Psoas muscle (tissue), 8 donors: ENCODE measurements around the gene CLPSL1. TPM values are rescaled to one million over a fixed set of nuclear protein-coding genes. Genes with fewer than 3 reads are reported as not detected.

ENCODE experiments used
- ATAC-seq, 4 donors: fragments of 200-7000 bp; cut with Tn5 transposase; one replicate each; pipeline ENCODE4 v1.9.1; 2020; ENCODE audit warnings: moderate library complexity in 3 of 4, mild to moderate bottlenecking in 2 of 4
- DNase-seq, 2 donors: peaks; one replicate each; pipeline ENCODE4 v3.0.0-alpha.2; 2020
- H3K27ac ChIP-seq: fragments of 200-600 bp; one replicate; pipeline ENCODE4 v1.8.0; 2022
- H3K27me3 ChIP-seq, 3 donors: fragments of 200-600 bp in 1 of 3; one replicate each; pipeline versions ENCODE4 v1.6.1 to v1.8.0; 2013 to 2022; ENCODE audit warnings: low read length in 2 of 3, mild to moderate bottlenecking in 2 of 3, moderate library complexity in 1 of 3; ENCODE audit not compliant: insufficient read depth in 3 of 3
- H3K36me3 ChIP-seq, 2 donors: fragments of 200-600 bp in 1 of 2; one replicate each; pipeline versions ENCODE4 v1.6.1 to v1.8.0; 2013 to 2022; ENCODE audit warnings: low read depth in 1 of 2, mild to moderate bottlenecking in 1 of 2, moderate library complexity in 1 of 2; ENCODE audit not compliant: insufficient read depth in 1 of 2
- H3K4me1 ChIP-seq: fragments of 200-600 bp; one replicate; pipeline ENCODE4 v1.8.0; 2022
- H3K4me3 ChIP-seq: fragments of 200-600 bp; one replicate; pipeline ENCODE4 v1.8.0; 2022; ENCODE audit warnings: mild to moderate bottlenecking
- H3K9me3 ChIP-seq: fragments of 200-600 bp; one replicate; pipeline ENCODE4 v1.8.0; 2022
- WGBS, 3 donors: extraction: QIAGEN DNeasy Blood & Tissue Kit; methylation state at CpG; one replicate each; pipeline versions ENCODE4 v1.1.6 to v1.1.7; 2013; 5-methylcytosine and 5-hydroxymethylcytosine counted together
- intact Hi-C, 2 donors: fragments of 100-400 bp; cut with DNase I; formaldehyde crosslinking; loops; one replicate each; pipeline versions ENCODE4 v1.11.0 to v1.14.2; 2022
- polyA plus RNA-seq, 3 donors: library from polyadenylated mRNA; stranded (reverse); fragments of 200-250 nt; gene quantifications; one replicate each; pipeline ENCODE4 v1.2.3, GENCODE V29; 2013
- total RNA-seq, 4 donors: library from RNA; stranded (reverse); fragmentation: NEBNext Ultra II Directional in 2 of 4; extraction: Animal tissue kit (Norgen Biotek cat#: 25700) in 2 of 4; gene quantifications; one replicate each; pipeline versions ENCODE4 v1.2.1 to v1.2.4, GENCODE V29; 2021 to 2023
- TF ChIP-seq, protein P1 (sequence below): fragments of 200-600 bp; IDR thresholded peaks from one replicate; pipeline ENCODE4 v1.8.0; 2022; ENCODE audit warnings: antibody characterized with exemption
- donor health status: healthy with polysubstance abuse.
- donor health status: DM: no; HTN: no; CAD: no; lungs with moderate emphysema.
- donor health status: Bipolar disorder and iron deficiency.
- donor health status: healthy.
- donor health status: DM: yes; HTN: yes; CAD: no.
- donor health status: DM: no; HTN: no; CAD: no.
- donor health status: DM: no; HTN: no; CAD: no.
- donor health status: DM: yes; HTN: yes; CAD: no.

Gene CLPSL1
- total and polyA plus RNA-seq, 7 donors, result not detected

DNA sequence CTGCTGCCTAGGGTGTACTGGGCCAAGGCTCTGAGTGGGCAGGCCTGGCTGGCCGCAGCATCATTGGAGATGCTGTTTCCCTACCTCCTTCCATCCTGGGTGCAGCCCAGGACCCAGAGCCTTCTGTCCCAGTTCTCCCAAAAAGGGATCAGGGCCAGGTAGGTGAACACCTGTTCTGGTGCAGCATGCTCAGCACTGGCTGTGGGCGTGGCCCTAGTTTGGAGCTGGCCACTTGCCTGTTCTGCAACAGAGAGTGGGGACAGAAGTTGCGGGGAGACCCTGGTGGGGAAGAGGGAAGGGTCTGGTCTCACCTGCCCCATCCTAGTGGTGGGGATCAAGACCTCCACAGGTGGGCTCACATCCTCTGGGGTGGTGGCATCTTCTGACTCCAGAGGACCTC, 45.4 kb upstream of the CLPSL1 start:
- WGBS, 3 donors, result 82 to 98% (median 93%) methylated on average over 3 of the region's 3 CpGs
- no peaks in the 10 kb centered on the region for H3K9me3 ChIP-seq
- intact Hi-C loops, result loop anchor here in 1 of 2 donors (5.0 kb wide), 1 partner anchor 153 kb away; no protein-coding TSS in a partner anchor
- H3K36me3 ChIP-seq, result no peaks in the 10 kb centered on the region
- no peak for ATAC-seq
- DNase-seq, result no peak
- TF ChIP-seq, protein P1, sequence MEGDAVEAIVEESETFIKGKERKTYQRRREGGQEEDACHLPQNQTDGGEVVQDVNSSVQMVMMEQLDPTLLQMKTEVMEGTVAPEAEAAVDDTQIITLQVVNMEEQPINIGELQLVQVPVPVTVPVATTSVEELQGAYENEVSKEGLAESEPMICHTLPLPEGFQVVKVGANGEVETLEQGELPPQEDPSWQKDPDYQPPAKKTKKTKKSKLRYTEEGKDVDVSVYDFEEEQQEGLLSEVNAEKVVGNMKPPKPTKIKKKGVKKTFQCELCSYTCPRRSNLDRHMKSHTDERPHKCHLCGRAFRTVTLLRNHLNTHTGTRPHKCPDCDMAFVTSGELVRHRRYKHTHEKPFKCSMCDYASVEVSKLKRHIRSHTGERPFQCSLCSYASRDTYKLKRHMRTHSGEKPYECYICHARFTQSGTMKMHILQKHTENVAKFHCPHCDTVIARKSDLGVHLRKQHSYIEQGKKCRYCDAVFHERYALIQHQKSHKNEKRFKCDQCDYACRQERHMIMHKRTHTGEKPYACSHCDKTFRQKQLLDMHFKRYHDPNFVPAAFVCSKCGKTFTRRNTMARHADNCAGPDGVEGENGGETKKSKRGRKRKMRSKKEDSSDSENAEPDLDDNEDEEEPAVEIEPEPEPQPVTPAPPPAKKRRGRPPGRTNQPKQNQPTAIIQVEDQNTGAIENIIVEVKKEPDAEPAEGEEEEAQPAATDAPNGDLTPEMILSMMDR, result no peak
- peaks cover 40% of the 10 kb centered on the region for H3K4me1 ChIP-seq
- no peak overlapping the region for H3K27ac ChIP-seq
- H3K4me3 ChIP-seq, result no peak overlapping the region
- no peaks in the 10 kb centered on the region for H3K27me3 ChIP-seq

DNA sequence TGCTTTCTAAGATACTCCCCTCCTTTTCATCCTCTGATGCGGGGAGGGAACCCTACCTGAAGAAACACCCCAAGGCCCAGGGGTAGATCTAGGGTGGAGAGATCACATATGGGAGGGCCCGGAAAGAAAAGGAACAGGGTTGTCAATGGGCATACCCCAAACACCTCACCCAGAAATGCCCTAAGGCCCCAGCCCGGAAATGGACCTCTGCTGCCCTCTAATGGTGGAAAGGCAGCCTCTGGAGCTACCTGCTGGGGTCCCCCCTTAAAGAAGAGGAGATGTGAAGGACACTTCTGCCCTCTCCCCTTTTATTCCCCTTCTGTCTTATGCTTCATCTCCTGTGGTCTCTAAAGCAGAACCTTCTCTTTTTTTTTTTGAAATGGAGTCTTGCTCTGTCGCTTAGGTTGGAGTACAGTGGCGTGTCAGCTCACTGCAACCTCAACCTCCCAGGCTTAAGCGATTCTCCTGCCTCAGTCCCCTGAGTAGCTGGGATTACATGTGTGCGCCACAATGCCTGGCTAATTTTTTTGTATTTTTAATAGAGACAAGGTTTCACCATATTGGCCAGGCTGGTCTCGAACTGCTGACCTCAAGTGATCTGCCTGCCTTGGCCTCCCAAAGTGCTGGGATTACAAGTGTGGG, 44.4 kb upstream of the CLPSL1 start:
- 65 to 75% (median 65%) methylated on average over 8 of the region's 8 CpGs for WGBS, 3 donors
- H3K4me3 ChIP-seq, result no peak overlapping the region
- no peaks in the 10 kb centered on the region for H3K27me3 ChIP-seq
- no peaks in the 10 kb centered on the region for H3K9me3 ChIP-seq
- intact Hi-C loops, result loop anchor here (1.0 to 5.0 kb wide), 2 partner anchors 152 to 154 kb away; no protein-coding TSS in a partner anchor
- TF ChIP-seq, protein P1, result peak; percentile 87
- peak; percentile 72 to 84 for DNase-seq
- H3K27ac ChIP-seq, result no peak overlapping the region
- ATAC-seq, result peak; percentile 29 to 57 (median 42)
- no peaks in the 10 kb centered on the region for H3K36me3 ChIP-seq
- H3K4me1 ChIP-seq, result peaks cover 36% of the 10 kb centered on the region

- peaks cover 34% of the 10 kb centered on the region for H3K4me1 ChIP-seq
- H3K27ac ChIP-seq, result no peak within 1 kb of the TSS
- no peak within 1 kb of the TSS for H3K4me3 ChIP-seq
- peak in 3 of 4 donors; percentile 0 to 11 (median 6) for ATAC-seq
- TF ChIP-seq, protein P1, result no peak
- intact Hi-C loops, result loop anchor here (1.0 to 5.0 kb wide), 4 partner anchors 153 to 214 kb away; no protein-coding TSS in a partner anchor
- no peaks in the 10 kb centered on the region for H3K36me3 ChIP-seq
- no peaks in the 10 kb centered on the region for H3K9me3 ChIP-seq
- 87 to 92% (median 90%) methylated on average over 9 to 10 of the region's 10 CpGs for WGBS, 3 donors
- no peak for DNase-seq
- no peaks in the 10 kb centered on the region for H3K27me3 ChIP-seq
Observed at GRCh38 chr6:35736982-35737412, 43.8 kb upstream of the CLPSL1 start, which contains the start of gene ARMC12. TSS of gene ARMC12 (plus strand) at chr6:35737032. CDS start at chr6:35737109, 77 bp downstream.

DNA sequence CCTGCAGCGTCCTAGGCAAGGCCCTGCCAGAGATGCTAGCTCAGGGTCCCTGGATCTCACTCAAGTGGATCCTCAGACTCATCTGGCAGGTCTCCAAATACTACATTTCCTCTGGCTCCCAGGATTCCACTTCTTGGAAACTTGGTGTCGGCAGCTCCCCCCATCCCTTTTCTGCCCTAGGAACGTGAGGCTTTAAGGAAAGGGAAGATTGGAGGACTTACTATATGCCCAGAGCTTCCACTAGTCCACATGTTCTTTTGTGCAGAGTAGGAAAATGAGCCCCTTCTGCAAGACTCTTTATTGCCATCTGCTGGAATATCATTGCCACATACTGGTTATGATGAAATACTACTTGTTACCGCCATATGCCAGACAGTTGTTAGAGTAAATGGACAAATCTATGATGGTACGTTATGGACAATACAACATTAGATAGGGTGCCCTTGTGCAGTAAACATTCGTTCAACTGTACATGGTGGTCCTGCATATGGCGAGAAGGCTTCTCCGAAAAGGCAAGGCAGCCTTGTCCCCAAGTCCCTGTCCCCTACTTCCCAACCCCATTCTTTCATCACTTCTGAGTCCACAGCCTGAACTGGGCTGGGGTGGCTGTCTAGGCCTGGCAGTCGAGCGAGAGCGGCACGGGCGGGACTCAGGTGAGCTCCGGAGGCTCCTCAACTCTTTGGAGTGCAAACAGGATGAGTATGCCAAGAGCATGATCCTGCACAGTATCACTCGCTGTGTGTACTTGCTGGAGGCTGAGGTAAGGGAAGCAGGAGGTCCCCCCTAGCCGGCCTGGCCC, 43.2 kb upstream of the CLPSL1 start:
- TF ChIP-seq, protein P1, result peak; percentile 85
- Histone ChIP-seq H3K4me3 (no peak overlapping the region), H3K4me1 (peaks cover 28% of the 10 kb centered on the region), H3K9me3 (no peaks in the 10 kb centered on the region), H3K36me3 (no peaks in the 10 kb centered on the region), H3K27ac (no peak overlapping the region), H3K27me3 (no peaks in the 10 kb centered on the region)
- no peak for DNase-seq
- peak; percentile 74 to 90 (median 82) for ATAC-seq
- 60 to 65% (median 64%) methylated on average over 16 of the region's 16 CpGs for WGBS, 3 donors
- intact Hi-C loops, result loop anchor here (1.0 to 5.0 kb wide), 4 partner anchors 155 to 215 kb away; no protein-coding TSS in a partner anchor
